Activated CD4-positive, CD25-positive, alpha-beta regulatory T cell treated with anti-CD3 and anti-CD28 coated beads, Interleukin-2, amount 50 U/mL, for 16 hours (primary cell): Measurements from ENCODE around the gene ATP8B3.
A peak's percentile ranks its signal among the peaks of the same experiment; 100 is the strongest.

Experiments used
- DNase-seq: peaks from one replicate; pipeline ENCODE4 v3.0.0-alpha.2; 2020; ENCODE audit warnings: low read depth, low spot score

Gene ATP8B3

GRCh38 chr19:1811942-1812425 lies at the start of gene ATP8B3:
Gene ATP8B3 (minus strand): TSS chr19:1812276. CDS start chr19:1811736, 540 bp downstream.
- DNase-seq: peak; percentile 55

GRCh38 chr19:1861599-1862031 lies 49.5 kb upstream of the ATP8B3 start:
- DNase-seq: no peak

- DNase-seq: no peak
Observed at GRCh38 chr19:1860821-1861598, 48.9 kb upstream of the ATP8B3 start.

GRCh38 chr19:1860042-1860775 lies 48.1 kb upstream of the ATP8B3 start:
- DNase-seq: no peak

GRCh38 chr19:1859331-1859781 lies 47.3 kb upstream of the ATP8B3 start:
- DNase-seq: no peak

GRCh38 chr19:1858412-1859081 lies 46.5 kb upstream of the ATP8B3 start:
- no peak for DNase-seq

GRCh38 chr19:1857648-1858326 lies 45.7 kb upstream of the ATP8B3 start:
- no peak for DNase-seq

GRCh38 chr19:1856698-1857603 lies 44.9 kb upstream of the ATP8B3 start:
- DNase-seq: no peak

GRCh38 chr19:1856345-1856697 lies 44.2 kb upstream of the ATP8B3 start:
- no peak for DNase-seq

GRCh38 chr19:1855828-1856255 lies 43.8 kb upstream of the ATP8B3 start:
- DNase-seq: no peak

- peak; percentile 71 for DNase-seq
Observed at GRCh38 chr19:1855040-1855827, 43.2 kb upstream of the ATP8B3 start.

GRCh38 chr19:1854542-1855039 lies 42.5 kb upstream of the ATP8B3 start:
- DNase-seq: no peak

- no peak for DNase-seq
Observed at GRCh38 chr19:1854039-1854541, 42.0 kb upstream of the ATP8B3 start.

- DNase-seq: peak; percentile 63
Observed at GRCh38 chr19:1853295-1854038, 41.4 kb upstream of the ATP8B3 start.

GRCh38 chr19:1852581-1853128 lies 40.6 kb upstream of the ATP8B3 start:
- no peak for DNase-seq

GRCh38 chr19:1851654-1852580 lies 39.8 kb upstream of the ATP8B3 start:
- DNase-seq: no peak
